Activated naive CD4-positive, alpha-beta T cell treated with anti-CD3 and anti-CD28 coated beads, Interleukin-2, amount 50 U/mL, for 24 hours (primary cell): ENCODE measurements around the gene SLC24A3.

Experiments used
- H3K27ac Mint-ChIP-seq: one replicate; pipeline ENCODE4 v1.8.0; 2021; ENCODE audit warnings: mild to moderate bottlenecking, mixed read lengths
- H3K27me3 Mint-ChIP-seq: one replicate; pipeline ENCODE4 v1.8.0; 2021; ENCODE audit warnings: mixed read lengths
- H3K36me3 Mint-ChIP-seq: one replicate; pipeline ENCODE4 v1.8.0; 2021; ENCODE audit warnings: mixed read lengths
- H3K4me1 Mint-ChIP-seq: one replicate; pipeline ENCODE4 v1.8.0; 2021; ENCODE audit warnings: mixed read lengths
- H3K4me3 Mint-ChIP-seq: one replicate; pipeline ENCODE4 v1.8.0; 2021; ENCODE audit warnings: mild to moderate bottlenecking, mixed read lengths
- H3K9me3 Mint-ChIP-seq: one replicate; pipeline ENCODE4 v1.8.0; 2021; ENCODE audit warnings: mixed read lengths

SLC24A3 gene

DNA sequence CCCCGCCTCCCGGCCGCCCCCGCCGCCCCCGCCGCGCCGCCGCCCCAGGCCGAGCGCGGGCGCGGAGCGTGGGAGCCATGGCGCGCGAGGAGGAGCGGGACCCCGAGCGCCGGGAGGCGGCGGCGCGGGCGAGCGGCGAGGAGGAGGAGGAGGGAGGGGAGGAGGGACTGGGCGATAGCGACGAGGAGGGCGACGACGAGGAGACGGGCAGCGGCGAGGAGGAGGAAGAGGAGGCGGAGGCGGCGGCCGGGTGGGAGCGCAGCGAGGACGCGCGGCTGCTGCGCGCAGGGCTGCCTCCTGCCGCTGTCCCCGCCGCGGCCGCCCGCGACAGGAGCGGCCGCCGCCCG lies at the start of gene SLC24A3:
SLC24A3 (plus strand) TSS at position 174 of the 347 bp plus-strand sequence.
- peak within 1 kb of the TSS; percentile 51 for H3K4me3 Mint-ChIP-seq
- peaks cover 5% of the 10 kb centered on the region for H3K4me1 Mint-ChIP-seq
- no peak within 1 kb of the TSS for H3K27ac Mint-ChIP-seq
- H3K9me3 Mint-ChIP-seq, result no peaks in the 10 kb centered on the region
- H3K36me3 Mint-ChIP-seq, result no peaks in the 10 kb centered on the region
- H3K27me3 Mint-ChIP-seq, result peaks cover 25% of the 10 kb centered on the region

DNA sequence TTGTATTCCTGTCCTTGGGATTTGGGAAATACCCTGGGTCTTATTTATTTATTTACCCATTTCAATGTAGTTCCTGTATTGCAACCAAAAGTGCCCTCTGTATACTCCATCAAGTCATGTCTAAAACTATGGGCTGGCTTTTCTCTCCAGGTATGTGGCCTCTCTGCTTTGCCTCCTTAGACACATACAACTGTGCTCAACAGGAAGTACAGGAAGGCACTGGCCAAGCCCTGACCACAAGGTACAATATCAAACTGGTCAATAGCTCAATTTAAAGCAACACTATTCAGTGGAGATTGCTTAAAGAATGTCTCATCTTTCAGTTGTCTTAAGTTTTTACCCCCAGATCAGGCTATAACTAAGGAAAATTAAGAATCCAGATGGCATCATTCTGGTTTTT lies 42.3 kb upstream of the SLC24A3 start:
- H3K4me3 Mint-ChIP-seq, result no peak overlapping the region
- no peaks in the 10 kb centered on the region for H3K4me1 Mint-ChIP-seq
- peaks cover 10% of the 10 kb centered on the region for H3K9me3 Mint-ChIP-seq
- H3K36me3 Mint-ChIP-seq, result no peaks in the 10 kb centered on the region
- no peak overlapping the region for H3K27ac Mint-ChIP-seq
- H3K27me3 Mint-ChIP-seq, result peaks cover 19% of the 10 kb centered on the region

DNA sequence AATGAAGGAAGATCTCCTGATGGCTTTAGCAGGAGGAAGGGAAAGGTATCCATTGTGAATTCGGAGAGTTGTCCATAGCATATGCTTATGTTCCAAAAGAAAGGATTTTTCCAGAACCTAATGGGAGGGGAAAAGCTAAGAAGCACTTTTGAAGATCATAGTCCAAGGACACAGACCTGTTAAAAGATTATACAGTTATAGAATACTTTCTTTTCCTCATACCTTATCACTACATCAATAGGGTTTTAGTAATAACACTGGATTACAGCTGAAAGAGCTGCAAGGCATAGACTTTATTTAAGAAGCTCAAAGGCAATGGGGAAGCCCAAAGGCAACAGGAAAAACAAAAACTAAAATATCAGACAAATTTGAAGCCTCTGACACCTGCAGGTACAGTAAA lies 39.8 kb upstream of the SLC24A3 start:
- Mint-ChIP-seq H3K27ac (no peak overlapping the region), H3K4me3 (no peak overlapping the region), H3K36me3 (no peaks in the 10 kb centered on the region), H3K4me1 (no peaks in the 10 kb centered on the region), H3K27me3 (peaks cover 23% of the 10 kb centered on the region), H3K9me3 (peaks cover 4% of the 10 kb centered on the region)

DNA sequence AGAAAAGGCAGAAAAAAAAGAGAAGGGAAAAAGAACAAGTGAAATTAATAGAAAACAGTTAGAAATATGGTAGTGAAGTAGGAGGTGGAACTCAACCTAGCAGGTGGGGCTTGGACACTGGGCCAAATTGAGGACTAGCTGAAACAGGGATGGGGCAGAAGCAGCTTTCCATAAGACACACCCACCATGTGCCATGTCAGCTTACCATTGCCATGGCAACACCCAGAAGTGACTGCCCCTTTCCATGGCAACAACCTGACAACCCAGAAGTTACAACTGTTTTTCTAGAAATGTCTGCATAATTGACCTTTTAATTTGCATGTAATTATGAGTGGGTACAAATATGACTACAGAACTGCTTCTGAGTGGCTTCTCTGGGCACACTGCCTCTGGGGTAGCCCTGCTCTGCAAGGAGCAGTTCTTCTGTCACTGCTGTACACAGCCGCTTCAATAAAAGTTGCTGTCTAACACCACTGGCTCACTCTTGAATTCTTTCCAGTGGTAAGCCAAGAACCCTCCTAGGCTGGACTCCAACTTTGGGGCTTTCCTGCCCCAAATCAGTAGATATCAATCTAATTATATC lies 35.9 kb upstream of the SLC24A3 start:
- Mint-ChIP-seq H3K27me3 (peaks cover 10% of the 10 kb centered on the region), H3K27ac (no peak overlapping the region), H3K9me3 (no peaks in the 10 kb centered on the region), H3K36me3 (no peaks in the 10 kb centered on the region), H3K4me1 (no peaks in the 10 kb centered on the region), H3K4me3 (no peak overlapping the region)

DNA sequence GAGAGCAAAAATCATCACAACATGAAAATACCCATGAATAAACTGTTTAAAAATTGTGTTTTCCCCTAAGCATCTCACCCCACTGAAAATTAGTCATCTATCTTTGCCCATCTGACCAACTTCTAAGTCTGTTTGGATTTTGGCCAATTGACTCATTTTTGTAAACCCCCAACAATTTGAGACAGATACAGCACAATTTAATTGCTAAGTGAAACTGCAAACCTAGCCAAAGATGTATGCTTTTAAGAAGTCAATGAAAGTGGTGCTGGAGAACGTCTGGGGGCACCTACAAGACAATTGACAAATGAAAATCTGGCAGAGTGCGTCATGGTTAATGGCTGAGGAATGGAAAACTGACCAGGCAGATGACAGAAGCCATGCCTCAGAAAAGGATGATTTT lies 30.9 kb upstream of the SLC24A3 start:
- H3K27me3 Mint-ChIP-seq, result peaks cover 2% of the 10 kb centered on the region
- H3K9me3 Mint-ChIP-seq, result no peaks in the 10 kb centered on the region
- H3K4me1 Mint-ChIP-seq, result no peaks in the 10 kb centered on the region
- no peaks in the 10 kb centered on the region for H3K36me3 Mint-ChIP-seq
- H3K4me3 Mint-ChIP-seq, result no peak overlapping the region
- H3K27ac Mint-ChIP-seq, result no peak overlapping the region

DNA sequence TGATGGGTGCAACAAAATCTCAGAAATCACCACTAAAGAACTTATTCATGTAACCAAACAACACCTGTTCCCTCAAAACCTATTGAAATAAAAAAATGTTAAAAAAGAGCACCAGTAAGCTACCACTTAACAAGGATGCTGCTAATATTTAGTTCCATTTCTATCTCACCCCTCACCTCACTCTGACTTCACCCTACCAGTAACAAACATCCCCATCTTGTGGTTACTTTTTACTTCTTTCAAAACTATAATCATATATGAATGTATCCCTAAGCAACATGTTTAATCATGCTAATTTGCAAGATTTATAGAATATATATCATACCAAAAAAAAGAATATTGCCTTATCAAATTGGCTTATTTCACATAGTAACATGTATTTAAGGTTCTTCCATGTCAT lies 27.4 kb upstream of the SLC24A3 start:
- Mint-ChIP-seq H3K27me3 (no peaks in the 10 kb centered on the region), H3K4me1 (no peaks in the 10 kb centered on the region), H3K27ac (no peak overlapping the region), H3K9me3 (no peaks in the 10 kb centered on the region), H3K4me3 (no peak overlapping the region), H3K36me3 (no peaks in the 10 kb centered on the region)

DNA sequence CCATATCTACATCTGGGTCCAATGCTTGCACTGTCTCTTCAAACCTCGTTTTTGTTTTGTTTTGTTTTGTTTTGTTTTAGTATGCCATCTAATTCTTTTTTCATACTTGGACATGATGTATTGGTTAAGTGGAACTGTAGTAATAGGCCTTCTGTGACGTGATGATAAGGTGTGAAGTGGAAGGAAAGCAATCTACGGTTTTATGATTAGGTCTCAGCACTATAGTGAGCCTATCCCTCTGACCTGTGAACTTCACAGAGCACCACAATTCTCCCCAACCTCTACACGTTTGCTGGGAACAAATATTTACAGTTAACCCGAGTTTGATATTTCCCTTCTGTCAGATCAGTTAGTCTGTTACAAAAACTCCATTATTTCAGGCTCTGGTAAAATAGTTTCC lies 19.1 kb upstream of the SLC24A3 start:
- Mint-ChIP-seq H3K27ac (no peak overlapping the region), H3K4me3 (no peak overlapping the region), H3K9me3 (peaks cover 5% of the 10 kb centered on the region), H3K36me3 (no peaks in the 10 kb centered on the region), H3K4me1 (no peaks in the 10 kb centered on the region), H3K27me3 (peaks cover 5% of the 10 kb centered on the region)

DNA sequence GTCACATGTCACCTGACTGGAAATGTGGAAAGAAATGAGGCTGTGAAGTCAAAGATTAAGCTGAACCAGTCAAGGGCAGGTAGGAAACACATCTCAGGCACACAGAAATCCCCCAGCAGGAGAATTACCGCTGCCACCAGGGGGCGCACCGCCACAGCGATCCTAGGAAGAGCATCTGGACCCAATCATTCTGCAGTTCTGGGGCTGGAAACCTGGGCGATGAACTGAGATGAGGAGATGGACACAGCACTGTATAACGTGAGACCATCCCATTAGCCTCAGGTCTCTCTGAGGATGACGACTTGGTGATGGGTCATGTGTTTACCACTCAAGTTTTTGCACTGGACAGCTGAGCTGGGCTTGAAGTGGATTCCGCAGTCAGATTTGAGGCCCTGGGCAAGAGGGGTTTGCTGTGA lies 6.5 kb upstream of the SLC24A3 start:
- no peaks in the 10 kb centered on the region for H3K9me3 Mint-ChIP-seq
- no peaks in the 10 kb centered on the region for H3K36me3 Mint-ChIP-seq
- peaks cover 22% of the 10 kb centered on the region for H3K27me3 Mint-ChIP-seq
- H3K4me1 Mint-ChIP-seq, result no peaks in the 10 kb centered on the region
- no peak overlapping the region for H3K4me3 Mint-ChIP-seq
- no peak overlapping the region for H3K27ac Mint-ChIP-seq

DNA sequence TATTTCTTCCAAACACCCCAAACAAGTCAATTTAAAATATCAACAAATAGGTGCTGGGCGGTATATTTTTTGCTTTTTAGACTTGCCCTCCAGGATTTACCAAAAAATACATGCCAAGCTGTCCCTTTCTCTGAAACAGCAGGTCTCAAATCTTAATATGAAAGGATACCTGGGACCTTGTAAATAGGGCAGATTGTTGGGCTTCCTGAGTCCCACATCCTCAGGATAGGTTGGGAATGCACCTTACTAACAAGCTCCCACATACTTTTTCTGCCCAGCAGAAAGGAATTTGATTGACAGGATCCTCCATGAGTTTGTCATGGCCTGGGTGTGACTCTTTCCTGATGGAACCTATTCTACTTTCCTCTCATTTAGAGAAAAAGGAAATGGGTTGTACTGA lies 4.9 kb upstream of the SLC24A3 start:
- H3K27ac Mint-ChIP-seq, result no peak overlapping the region
- H3K27me3 Mint-ChIP-seq, result peaks cover 23% of the 10 kb centered on the region
- H3K4me1 Mint-ChIP-seq, result peaks cover 5% of the 10 kb centered on the region
- no peaks in the 10 kb centered on the region for H3K36me3 Mint-ChIP-seq
- no peaks in the 10 kb centered on the region for H3K9me3 Mint-ChIP-seq
- no peak overlapping the region for H3K4me3 Mint-ChIP-seq

DNA sequence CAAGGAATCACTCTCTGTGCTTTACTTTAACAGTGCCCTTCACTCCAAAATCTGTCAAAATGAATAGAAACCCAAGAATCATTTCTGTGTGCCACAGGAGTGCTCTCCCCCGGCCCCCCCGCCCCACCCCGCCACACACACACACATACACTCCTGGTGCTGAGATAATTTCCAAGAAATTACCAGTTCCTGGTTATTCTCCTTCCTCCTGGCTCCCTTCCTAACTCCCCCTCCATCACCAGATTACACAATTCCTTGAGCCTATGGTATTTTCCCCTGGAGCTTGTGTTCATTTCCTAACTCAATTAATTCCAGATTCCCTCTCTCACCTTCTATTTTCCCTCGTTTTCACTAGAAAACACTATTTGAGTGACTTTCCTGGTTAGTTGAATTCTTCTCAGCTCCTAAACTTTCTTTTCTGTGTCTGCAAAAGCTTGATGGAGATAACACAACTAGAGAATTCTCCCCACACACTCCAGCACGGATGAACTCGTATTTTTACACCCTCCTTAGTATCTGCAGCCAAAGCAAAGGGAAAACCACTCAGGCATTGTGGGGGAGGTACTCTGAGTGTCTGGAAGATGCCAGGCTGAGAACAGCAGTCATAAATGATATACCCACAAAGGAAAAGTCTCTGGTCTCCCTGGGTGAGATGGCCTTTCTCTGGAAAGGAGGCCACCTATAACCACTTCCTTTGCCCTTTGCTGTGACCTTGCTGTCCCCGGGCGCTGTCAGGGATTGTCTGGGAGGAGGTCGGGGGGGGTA lies 1.9 kb upstream of the SLC24A3 start:
- Mint-ChIP-seq H3K27ac (no peak overlapping the region), H3K27me3 (peaks cover 25% of the 10 kb centered on the region), H3K9me3 (no peaks in the 10 kb centered on the region), H3K4me3 (no peak overlapping the region), H3K36me3 (no peaks in the 10 kb centered on the region), H3K4me1 (peaks cover 5% of the 10 kb centered on the region)

DNA sequence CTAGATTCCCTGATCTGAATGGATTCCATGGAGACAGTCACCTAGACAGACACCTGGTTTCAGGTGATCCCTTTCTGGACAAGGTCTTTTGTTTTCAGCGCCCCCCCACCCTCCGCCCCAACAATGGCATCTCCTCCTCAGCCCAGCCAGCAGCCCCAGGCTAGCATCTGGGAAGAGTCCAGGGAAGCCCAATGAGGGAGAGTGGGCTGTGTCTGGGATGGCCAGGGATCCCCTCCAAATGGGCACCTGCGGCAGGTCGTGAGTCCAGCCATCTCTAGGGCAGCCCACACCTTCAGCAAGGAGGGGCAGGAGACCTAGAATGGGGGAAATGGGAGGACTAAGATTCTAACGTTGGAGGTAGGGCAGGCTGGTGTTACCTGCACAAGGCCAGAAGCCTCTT lies 1.2 kb upstream of the SLC24A3 start:
- Mint-ChIP-seq H3K36me3 (no peaks in the 10 kb centered on the region), H3K4me3 (peak overlapping the region; percentile 51), H3K4me1 (peaks cover 5% of the 10 kb centered on the region), H3K9me3 (no peaks in the 10 kb centered on the region), H3K27me3 (peaks cover 25% of the 10 kb centered on the region), H3K27ac (no peak overlapping the region)

DNA sequence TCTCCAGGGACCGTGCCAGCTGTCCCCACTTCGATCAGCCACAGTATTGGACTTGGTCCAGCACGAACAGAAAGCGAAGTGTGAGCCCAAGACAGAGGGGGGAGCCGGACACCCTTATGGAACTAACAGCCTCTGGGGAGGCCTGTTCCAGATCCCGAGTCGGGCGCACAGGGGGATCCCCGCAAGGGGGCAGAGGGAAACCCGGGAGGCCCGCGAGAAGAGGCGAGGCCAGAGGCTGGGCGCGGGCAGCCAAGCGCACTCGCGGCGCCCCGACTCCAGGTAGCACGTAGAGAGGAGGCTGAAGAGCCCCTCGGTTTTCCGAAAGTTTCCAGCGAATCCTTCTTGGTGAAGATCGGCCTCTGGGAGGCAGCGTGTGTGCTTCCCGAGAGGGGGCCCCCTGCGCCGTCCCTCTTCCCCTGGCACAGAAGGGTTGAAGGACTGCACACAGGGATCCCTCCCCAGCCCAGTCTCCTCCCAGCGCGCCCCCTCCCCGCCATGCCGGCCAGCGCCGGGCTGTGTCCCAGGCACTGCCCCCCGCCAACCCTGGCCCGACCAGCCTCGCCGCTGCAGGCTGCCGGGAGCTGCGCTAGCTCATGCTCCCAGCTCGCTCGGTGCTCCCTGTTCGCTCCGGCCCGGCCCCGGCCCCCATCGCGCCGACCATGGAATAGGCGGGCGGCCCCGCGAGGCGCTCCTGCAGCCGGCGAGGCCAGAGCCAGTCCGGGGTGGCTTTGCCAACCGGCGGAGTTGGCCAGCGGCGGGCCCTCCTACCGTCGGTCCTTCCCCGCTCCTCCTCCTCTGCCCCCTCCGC lies 577 bp upstream of the SLC24A3 start:
- no peaks in the 10 kb centered on the region for H3K9me3 Mint-ChIP-seq
- peak overlapping the region; percentile 51 for H3K4me3 Mint-ChIP-seq
- peaks cover 25% of the 10 kb centered on the region for H3K27me3 Mint-ChIP-seq
- H3K27ac Mint-ChIP-seq, result no peak overlapping the region
- H3K4me1 Mint-ChIP-seq, result peaks cover 5% of the 10 kb centered on the region
- H3K36me3 Mint-ChIP-seq, result no peaks in the 10 kb centered on the region

DNA sequence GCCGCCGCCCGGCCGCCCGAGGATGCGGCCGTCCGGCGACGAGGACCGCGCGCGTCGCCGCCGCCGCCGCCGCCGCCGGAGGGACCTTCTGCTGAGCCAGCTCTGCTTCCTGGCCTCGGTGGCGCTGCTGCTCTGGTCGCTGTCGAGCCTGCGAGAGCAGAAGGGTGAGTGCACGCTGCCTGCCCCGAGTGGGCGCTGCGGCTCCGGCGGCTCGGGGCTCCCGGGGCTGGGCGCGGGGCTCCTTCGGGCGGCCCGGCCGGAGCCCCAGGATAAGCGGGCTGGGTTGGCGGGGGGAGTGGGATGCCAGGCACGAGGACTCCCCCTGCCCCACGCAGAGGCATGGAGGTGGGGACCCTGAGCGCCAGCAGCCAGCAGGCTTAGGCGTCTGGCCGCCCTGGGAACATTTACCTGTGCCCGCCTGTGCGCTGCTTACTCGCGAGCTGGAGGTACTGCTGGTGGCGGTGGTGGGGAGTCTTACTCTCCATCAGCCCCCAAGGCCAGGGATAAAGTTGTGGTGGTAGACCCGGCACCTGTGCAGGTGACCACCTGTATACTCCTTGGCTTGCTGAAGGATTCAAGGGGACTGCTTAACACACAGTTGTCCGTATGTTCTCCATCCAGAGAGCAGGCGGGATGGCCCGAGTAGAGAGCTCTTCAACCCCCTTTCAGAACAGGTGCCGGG lies 520 bp downstream of the SLC24A3 start:
- no peaks in the 10 kb centered on the region for H3K9me3 Mint-ChIP-seq
- H3K36me3 Mint-ChIP-seq, result no peaks in the 10 kb centered on the region
- no peak overlapping the region for H3K4me3 Mint-ChIP-seq
- peaks cover 5% of the 10 kb centered on the region for H3K4me1 Mint-ChIP-seq
- peaks cover 22% of the 10 kb centered on the region for H3K27me3 Mint-ChIP-seq
- no peak overlapping the region for H3K27ac Mint-ChIP-seq

DNA sequence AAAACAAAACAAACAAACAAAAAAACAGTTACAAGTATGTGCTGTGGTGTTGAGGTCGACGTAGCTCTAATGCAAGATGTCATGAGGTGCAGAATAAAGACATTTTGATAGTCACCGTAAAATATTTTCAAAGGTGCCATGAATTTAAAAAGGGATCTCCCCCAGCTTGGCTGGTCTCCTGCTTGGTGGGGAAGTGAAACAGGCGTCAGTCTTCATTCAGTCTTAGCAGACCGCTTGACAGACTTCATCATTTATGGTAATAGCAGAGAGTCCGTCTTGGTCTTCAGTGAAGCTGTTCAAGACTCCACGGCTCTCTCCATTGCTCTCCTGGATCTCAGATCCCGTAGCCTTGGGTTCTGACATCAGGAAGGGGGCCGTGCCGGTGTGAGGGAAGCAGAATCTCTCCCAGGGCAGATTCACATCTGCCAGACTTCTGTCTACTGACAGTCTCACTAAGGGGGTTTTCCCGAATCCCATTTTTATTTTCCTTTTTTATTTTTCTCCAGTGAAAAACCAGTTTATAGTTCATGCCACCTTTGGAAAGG lies 1.6 kb downstream of the SLC24A3 start:
- Mint-ChIP-seq H3K27me3 (peaks cover 21% of the 10 kb centered on the region), H3K9me3 (no peaks in the 10 kb centered on the region), H3K27ac (no peak overlapping the region), H3K4me3 (no peak overlapping the region), H3K36me3 (no peaks in the 10 kb centered on the region), H3K4me1 (peaks cover 5% of the 10 kb centered on the region)

DNA sequence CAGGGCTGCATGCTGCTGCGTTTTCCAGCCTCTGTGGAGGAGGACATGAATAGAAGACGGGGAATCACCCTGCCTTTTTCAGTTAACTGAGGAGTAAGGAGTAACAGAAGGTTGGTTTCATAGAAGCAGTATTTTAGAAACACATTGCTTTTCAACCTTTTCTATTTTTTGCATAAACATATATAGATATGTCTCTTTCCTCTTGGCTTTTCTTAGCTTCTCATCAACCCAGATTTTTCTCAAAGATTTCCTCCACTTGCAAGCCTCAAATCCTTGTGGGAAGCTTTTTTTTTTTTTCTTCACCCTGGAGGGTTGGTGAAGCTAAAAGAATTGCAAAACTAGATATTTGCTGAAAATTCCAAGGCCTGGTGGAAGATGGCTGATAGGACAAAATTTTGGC lies 6.0 kb downstream of the SLC24A3 start:
- no peaks in the 10 kb centered on the region for H3K9me3 Mint-ChIP-seq

More for the DNA sequence above, 6.0 kb downstream of the SLC24A3 start:
- H3K27ac Mint-ChIP-seq, result no peak overlapping the region
- H3K4me1 Mint-ChIP-seq, result no peaks in the 10 kb centered on the region
- H3K27me3 Mint-ChIP-seq, result peaks cover 16% of the 10 kb centered on the region
- H3K4me3 Mint-ChIP-seq, result no peak overlapping the region
- no peaks in the 10 kb centered on the region for H3K36me3 Mint-ChIP-seq
